B cell (primary cell): ENCODE measurements around the gene TICAM1.

Experiments
- CTCF ChIP-seq: fragments of 200-600 bp; IDR thresholded peaks from one replicate; pipeline ENCODE4 v1.8.0; 2022; ENCODE audit warnings: antibody characterized with exemption, mild to moderate bottlenecking
- EZH2 ChIP-seq: IDR thresholded peaks from 2 replicates; pipeline ENCODE4 v1.6.1; 2012; ENCODE audit warnings: borderline replicate concordance, low read depth, mild to moderate bottlenecking, moderate library complexity, low read length; ENCODE audit not compliant: insufficient read depth, poor library complexity, severe bottlenecking

GRCh38 chr19:4800591-4801081 is 30.9 kb downstream of the TICAM1 start:
- TF ChIP-seq CTCF (no peak), EZH2 (no peak)
